Measurements from ENCODE around the gene NFKBIZ.

NFKBIZ gene

GRCh38 chr3:101827211-101828174 lies 21.8 kb upstream of the NFKBIZ start:
- DNase-seq, result peak; percentile 85

- no peak for DNase-seq
Measured at GRCh38 chr3:101828276-101828675, 21.0 kb upstream of the NFKBIZ start.

- peak; percentile 36 for DNase-seq
Measured at GRCh38 chr3:101828691-101829436, 20.4 kb upstream of the NFKBIZ start.

- no peak for DNase-seq
Measured at GRCh38 chr3:101829437-101829830, 19.9 kb upstream of the NFKBIZ start.

- DNase-seq, result no peak
Measured at GRCh38 chr3:101829874-101830273, 19.4 kb upstream of the NFKBIZ start.

- no peak for DNase-seq
Measured at GRCh38 chr3:101833446-101833974, 15.8 kb upstream of the NFKBIZ start.

GRCh38 chr3:101835676-101836075 lies 13.6 kb upstream of the NFKBIZ start:
- DNase-seq, result no peak

- DNase-seq, result no peak
Measured at GRCh38 chr3:101836160-101836559, 13.2 kb upstream of the NFKBIZ start.

GRCh38 chr3:101836652-101837598 lies 12.4 kb upstream of the NFKBIZ start:
- no peak for DNase-seq

- DNase-seq, result no peak
Measured at GRCh38 chr3:101838691-101839090, 10.6 kb upstream of the NFKBIZ start.

GRCh38 chr3:101840066-101840465 lies 9.2 kb upstream of the NFKBIZ start:
- DNase-seq, result no peak

- DNase-seq, result no peak
Measured at GRCh38 chr3:101842245-101842934, 6.9 kb upstream of the NFKBIZ start.

GRCh38 chr3:101842935-101843330 lies 6.4 kb upstream of the NFKBIZ start:
- no peak for DNase-seq

- DNase-seq, result no peak
Measured at GRCh38 chr3:101845425-101845824, 3.9 kb upstream of the NFKBIZ start.

- DNase-seq, result no peak
Measured at GRCh38 chr3:101846709-101847108, 2.6 kb upstream of the NFKBIZ start.

GRCh38 chr3:101847328-101847727 lies 2.0 kb upstream of the NFKBIZ start:
- DNase-seq, result no peak

- no peak for DNase-seq
Measured at GRCh38 chr3:101848326-101848725, 988 bp upstream of the NFKBIZ start.

- DNase-seq, result peak; percentile 67
Measured at GRCh38 chr3:101849714-101850245, 466 bp downstream of the NFKBIZ start.

GRCh38 chr3:101850246-101851051 lies 1.1 kb downstream of the NFKBIZ start:
- DNase-seq, result peak; percentile 40

- DNase-seq, result no peak
Measured at GRCh38 chr3:101851072-101851770, 1.9 kb downstream of the NFKBIZ start.

All from activated naive CD4-positive, alpha-beta T cell treated with anti-CD3 and anti-CD28 coated beads, Interleukin-2, amount 50 U/mL, for 16 hours (primary cell).